Type B pancreatic cell (in vitro differentiated cells): ENCODE results near the gene COL4A4. TPM values are rescaled to one million over a fixed set of nuclear protein-coding genes. Genes with fewer than 3 reads are reported as not detected.

ENCODE experiments used
- DNase-seq: peaks from one replicate; pipeline ENCODE4 v3.0.0; 2021; ENCODE audit warnings: mixed read lengths; ENCODE audit not compliant: unreplicated experiment; ENCODE audit errors: extremely low spot score
- H3K27ac Mint-ChIP-seq: 2 replicates; pipeline ENCODE4 v1.8.0; 2021; ENCODE audit warnings: mild to moderate bottlenecking, mixed read lengths
- H3K27me3 Mint-ChIP-seq: 2 replicates; pipeline ENCODE4 v1.8.0; 2021; ENCODE audit warnings: mixed read lengths
- H3K36me3 Mint-ChIP-seq: 2 replicates; pipeline ENCODE4 v1.8.0; 2021; ENCODE audit warnings: mixed read lengths
- H3K4me1 Mint-ChIP-seq: one replicate; pipeline ENCODE4 v1.8.0; 2021; ENCODE audit warnings: mixed read lengths; ENCODE audit not compliant: unreplicated experiment
- H3K4me3 Mint-ChIP-seq: 2 replicates; pipeline ENCODE4 v1.8.0; 2021; ENCODE audit warnings: mild to moderate bottlenecking, mixed read lengths
- H3K9me3 Mint-ChIP-seq: 2 replicates; pipeline ENCODE4 v1.8.0; 2021; ENCODE audit warnings: mixed read lengths
- CTCF ChIP-seq: fragments of 200-600 bp; sonication (generic); conservative IDR thresholded peaks from 2 replicates; pipeline ENCODE4 v1.5.0; 2021; ENCODE audit warnings: antibody characterized with exemption, mild to moderate bottlenecking
- total RNA-seq: library from RNA; stranded (reverse); gene quantifications from 2 replicates; pipeline ENCODE4 v1.2.1, GENCODE V29; 2021; ENCODE audit warnings: low replicate concordance

COL4A4 gene
- total RNA-seq, 1 donor from 2014 or later: 1.1 TPM

DNA sequence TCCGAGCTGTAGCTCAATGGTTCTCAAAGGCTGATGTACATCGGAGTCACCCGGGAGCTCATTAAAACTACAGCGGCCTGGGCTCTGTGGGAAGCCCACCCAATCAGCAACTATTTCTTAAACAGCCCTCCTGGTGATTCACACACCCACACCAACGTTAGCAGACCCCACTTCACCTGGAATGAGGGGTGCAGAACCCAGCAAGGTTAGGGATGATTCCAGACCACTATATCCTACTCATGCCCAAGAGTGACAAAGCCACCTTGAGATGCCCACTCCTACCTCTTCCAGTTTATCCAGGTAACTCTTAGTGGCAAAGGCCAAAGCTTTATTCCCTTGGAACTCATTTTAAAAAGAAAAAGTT, 178.4 kb downstream of the COL4A4 start:
- H3K27ac Mint-ChIP-seq: peak overlapping the region; percentile 60
- H3K4me1 Mint-ChIP-seq: peaks cover 7% of the 10 kb centered on the region
- no peak for DNase-seq
- TF ChIP-seq CTCF: peak; percentile 11
- no peak overlapping the region for H3K4me3 Mint-ChIP-seq
- H3K27me3 Mint-ChIP-seq: no peaks in the 10 kb centered on the region
- H3K9me3 Mint-ChIP-seq: no peaks in the 10 kb centered on the region
- peaks cover 3% of the 10 kb centered on the region for H3K36me3 Mint-ChIP-seq

DNA sequence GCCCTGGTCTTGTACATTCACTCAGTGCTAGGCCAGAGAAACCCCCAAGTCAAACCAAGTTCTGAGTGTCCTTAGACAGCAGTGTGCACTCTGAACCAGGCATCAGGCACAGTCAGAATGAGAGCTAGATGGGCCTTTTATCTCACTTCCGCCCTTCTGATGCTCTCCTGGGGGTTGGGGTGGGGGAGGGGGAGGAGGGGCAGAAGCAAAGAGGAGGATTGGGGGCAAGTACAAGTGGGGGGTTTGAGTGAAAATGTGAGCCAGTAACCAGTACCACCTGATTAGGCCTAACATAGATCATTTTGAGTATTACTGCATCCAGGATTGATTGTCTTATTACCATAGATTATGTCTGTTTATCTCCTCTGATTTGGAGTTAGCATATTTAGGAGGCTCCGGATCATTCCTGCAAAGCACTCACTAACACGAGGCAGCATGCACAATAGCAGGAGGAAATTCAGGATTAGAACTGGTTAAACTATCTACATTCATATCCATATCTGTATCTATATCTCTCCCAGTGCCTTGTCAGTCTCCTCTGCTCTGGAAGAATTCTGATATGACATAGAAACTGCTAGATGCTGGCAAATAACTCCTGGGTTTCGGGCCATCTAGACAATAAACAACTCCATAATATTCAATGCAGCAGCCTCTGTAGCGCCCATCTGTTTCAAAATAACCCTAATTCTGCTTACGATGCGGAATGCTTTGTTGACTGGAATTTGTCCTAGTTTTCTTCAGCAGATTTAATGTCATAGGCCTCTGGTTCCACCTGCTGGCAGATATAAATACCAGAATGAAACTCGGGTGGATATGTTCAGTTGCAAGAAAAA, 179.0 kb downstream of the COL4A4 start:
- Mint-ChIP-seq H3K27me3 (no peaks in the 10 kb centered on the region), H3K4me1 (peaks cover 7% of the 10 kb centered on the region), H3K9me3 (no peaks in the 10 kb centered on the region), H3K36me3 (no peaks in the 10 kb centered on the region), H3K4me3 (no peak overlapping the region), H3K27ac (peak overlapping the region; percentile 60)
- DNase-seq: no peak
- peak; percentile 80 for TF ChIP-seq CTCF

- Mint-ChIP-seq H3K9me3 (no peaks in the 10 kb centered on the region), H3K4me1 (peaks cover 7% of the 10 kb centered on the region), H3K4me3 (no peak overlapping the region), H3K36me3 (no peaks in the 10 kb centered on the region), H3K27ac (no peak overlapping the region), H3K27me3 (no peaks in the 10 kb centered on the region)
- DNase-seq: no peak
- TF ChIP-seq CTCF: no peak
Measured at GRCh38 chr2:226983895-226984749, 179.9 kb downstream of the COL4A4 start.

DNA sequence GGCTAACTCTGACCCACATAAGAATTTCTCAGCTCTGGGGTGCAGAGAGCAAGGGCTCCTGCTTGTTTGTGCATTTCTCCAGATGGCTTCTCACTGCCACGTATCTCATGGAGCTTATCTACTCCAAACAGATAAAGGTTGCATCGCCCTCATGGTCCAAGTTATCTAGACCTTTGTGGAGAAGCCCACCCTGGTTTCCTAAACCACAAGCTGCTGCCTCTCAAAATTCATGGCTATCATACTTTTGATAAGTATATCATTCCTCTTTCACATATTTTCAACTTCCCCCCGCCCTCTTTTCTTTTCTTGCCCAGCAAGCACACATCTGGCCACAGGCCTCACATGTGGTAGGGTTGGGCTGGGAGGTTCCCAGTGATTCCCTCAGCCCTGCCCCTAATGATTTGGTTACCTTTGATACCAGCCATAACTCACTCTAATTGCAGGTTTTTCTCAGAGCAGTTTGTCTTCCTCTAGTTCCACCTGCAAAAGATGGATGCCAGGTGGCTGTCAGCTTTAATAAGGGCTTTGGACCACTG, 182.1 kb downstream of the COL4A4 start:
- Mint-ChIP-seq H3K27ac (peak overlapping the region; percentile 74), H3K9me3 (no peaks in the 10 kb centered on the region), H3K4me3 (no peak overlapping the region), H3K27me3 (no peaks in the 10 kb centered on the region), H3K4me1 (peaks cover 15% of the 10 kb centered on the region), H3K36me3 (no peaks in the 10 kb centered on the region)
- no peak for DNase-seq
- TF ChIP-seq CTCF: no peak

DNA sequence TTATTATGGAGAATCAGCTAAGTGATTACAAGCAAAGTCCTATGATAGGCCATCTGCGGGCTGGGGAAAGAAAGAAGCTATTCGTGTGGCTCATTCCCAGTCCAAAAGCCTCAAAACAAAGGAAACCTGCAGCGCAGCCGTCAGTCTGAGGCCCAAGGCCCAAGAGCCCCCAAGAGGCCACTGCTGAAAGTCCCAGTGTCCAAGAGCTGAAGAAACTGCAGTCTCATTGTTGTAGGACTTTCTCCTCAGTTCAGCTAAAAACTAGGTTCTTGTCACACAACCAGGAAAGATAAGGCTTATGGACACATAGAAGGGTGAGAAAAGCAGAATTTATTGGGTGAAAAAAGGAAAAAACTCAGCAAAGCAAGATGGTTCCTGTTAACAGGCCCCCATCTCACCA, 185.0 kb downstream of the COL4A4 start:
- Mint-ChIP-seq H3K27me3 (no peaks in the 10 kb centered on the region), H3K36me3 (no peaks in the 10 kb centered on the region), H3K4me3 (no peak overlapping the region), H3K4me1 (peaks cover 9% of the 10 kb centered on the region), H3K9me3 (no peaks in the 10 kb centered on the region), H3K27ac (no peak overlapping the region)
- no peak for DNase-seq
- TF ChIP-seq CTCF: no peak
